ENCODE measurements around the gene SPATA13.

Gene SPATA13

GRCh38 chr13:24237356-24237755 is 76.8 kb downstream of the SPATA13 start:
- H4K20me1 ChIP-seq (ENCODE audit: insufficient read depth, low read length), result 0 out of 2 replicates have a peak, but pooled peaks cover 4% of the 10 kb centered on the region
- no peak overlapping the region for H3K4me3 ChIP-seq (ENCODE audit: low read depth in 1 of 2, low read length in 2 of 2)
- no peak overlapping the region for H3K4me2 ChIP-seq (ENCODE audit: insufficient read depth, low read length)
- no peaks in the 10 kb centered on the region for H3K79me2 ChIP-seq (ENCODE audit: insufficient read depth, low read length)
- TF ChIP-seq EZH2 (IDR thresholded peaks at IDR 0.05; ENCODE audit: borderline replicate concordance, low read depth, low read length, severe bottlenecking) (no peak), CTCF (IDR thresholded peaks at IDR 0.05; ENCODE audit: borderline replicate concordance, extremely low read depth, low read length, poor library complexity, severe bottlenecking) (no peak)
- no peaks in the 10 kb centered on the region for H3K36me3 ChIP-seq (ENCODE audit: insufficient read depth, low read length)
- H3K27ac ChIP-seq (ENCODE audit: low read length), result no peak overlapping the region
- DNase-seq, result no peak
- no peaks in the 10 kb centered on the region for H3K27me3 ChIP-seq (ENCODE audit: insufficient read depth, low read length, poor library complexity)
- H2AFZ ChIP-seq (ENCODE audit: low read depth, low read length), result no peak overlapping the region
- no peak for ATAC-seq (ENCODE audit: insufficient read depth, low read depth)
- no peaks in the 10 kb centered on the region for H3K4me1 ChIP-seq (ENCODE audit: insufficient read depth, low read length)
- no peaks in the 10 kb centered on the region for H3K9me3 ChIP-seq (ENCODE audit: insufficient read depth, low read length, severe bottlenecking)
- H3K9ac ChIP-seq (ENCODE audit: low read depth, low read length), result no peak overlapping the region

GRCh38 chr13:24241336-24241735 is 80.8 kb downstream of the SPATA13 start:
- ATAC-seq (ENCODE audit: insufficient read depth, low read depth) (no peak), DNase-seq (no peak)
- Histone ChIP-seq H3K27me3 (ENCODE audit: insufficient read depth, low read length, poor library complexity) (no peaks in the 10 kb centered on the region), H3K4me3 (ENCODE audit: low read depth in 1 of 2, low read length in 2 of 2) (no peak overlapping the region), H2AFZ (ENCODE audit: low read depth, low read length) (no peak overlapping the region), H3K9me3 (ENCODE audit: insufficient read depth, low read length, severe bottlenecking) (no peaks in the 10 kb centered on the region), H3K36me3 (ENCODE audit: insufficient read depth, low read length) (no peaks in the 10 kb centered on the region), H3K79me2 (ENCODE audit: insufficient read depth, low read length) (no peaks in the 10 kb centered on the region), H3K4me1 (ENCODE audit: insufficient read depth, low read length) (no peaks in the 10 kb centered on the region), H3K4me2 (ENCODE audit: insufficient read depth, low read length) (no peak overlapping the region), H4K20me1 (ENCODE audit: insufficient read depth, low read length) (0 out of 2 replicates have a peak, but pooled peaks cover 4% of the 10 kb centered on the region), H3K9ac (ENCODE audit: low read depth, low read length) (no peak overlapping the region), H3K27ac (ENCODE audit: low read length) (no peak overlapping the region)
- TF ChIP-seq EZH2 (IDR thresholded peaks at IDR 0.05; ENCODE audit: borderline replicate concordance, low read depth, low read length, severe bottlenecking) (no peak), CTCF (IDR thresholded peaks at IDR 0.05; ENCODE audit: borderline replicate concordance, extremely low read depth, low read length, poor library complexity, severe bottlenecking) (no peak)

- Histone ChIP-seq H4K20me1 (ENCODE audit: insufficient read depth, low read length) (0 out of 2 replicates have a peak, but pooled peaks cover 4% of the 10 kb centered on the region), H3K79me2 (ENCODE audit: insufficient read depth, low read length) (no peaks in the 10 kb centered on the region), H3K9ac (ENCODE audit: low read depth, low read length) (no peak overlapping the region), H3K27ac (ENCODE audit: low read length) (no peak overlapping the region), H3K36me3 (ENCODE audit: insufficient read depth, low read length) (no peaks in the 10 kb centered on the region), H3K4me2 (ENCODE audit: insufficient read depth, low read length) (no peak overlapping the region), H3K4me1 (ENCODE audit: insufficient read depth, low read length) (no peaks in the 10 kb centered on the region), H3K4me3 (ENCODE audit: low read depth in 1 of 2, low read length in 2 of 2) (no peak overlapping the region), H2AFZ (ENCODE audit: low read depth, low read length) (no peak overlapping the region), H3K27me3 (ENCODE audit: insufficient read depth, low read length, poor library complexity) (no peaks in the 10 kb centered on the region), H3K9me3 (ENCODE audit: insufficient read depth, low read length, severe bottlenecking) (no peaks in the 10 kb centered on the region)
- DNase-seq, result no peak
- TF ChIP-seq EZH2 (IDR thresholded peaks at IDR 0.05; ENCODE audit: borderline replicate concordance, low read depth, low read length, severe bottlenecking) (no peak), CTCF (IDR thresholded peaks at IDR 0.05; ENCODE audit: borderline replicate concordance, extremely low read depth, low read length, poor library complexity, severe bottlenecking) (no peak)
- ATAC-seq (ENCODE audit: insufficient read depth, low read depth), result no peak
Observed at GRCh38 chr13:24242100-24242499, 81.6 kb downstream of the SPATA13 start.

- no peak for DNase-seq
- Histone ChIP-seq H3K4me3 (ENCODE audit: low read depth in 1 of 2, low read length in 2 of 2) (no peak overlapping the region), H2AFZ (ENCODE audit: low read depth, low read length) (no peak overlapping the region), H3K4me1 (ENCODE audit: insufficient read depth, low read length) (no peaks in the 10 kb centered on the region), H3K27ac (ENCODE audit: low read length) (no peak overlapping the region), H3K9me3 (ENCODE audit: insufficient read depth, low read length, severe bottlenecking) (no peaks in the 10 kb centered on the region), H3K79me2 (ENCODE audit: insufficient read depth, low read length) (no peaks in the 10 kb centered on the region), H3K4me2 (ENCODE audit: insufficient read depth, low read length) (no peak overlapping the region), H3K9ac (ENCODE audit: low read depth, low read length) (no peak overlapping the region), H3K27me3 (ENCODE audit: insufficient read depth, low read length, poor library complexity) (no peaks in the 10 kb centered on the region), H4K20me1 (ENCODE audit: insufficient read depth, low read length) (0 out of 2 replicates have a peak, but pooled peaks cover 4% of the 10 kb centered on the region), H3K36me3 (ENCODE audit: insufficient read depth, low read length) (no peaks in the 10 kb centered on the region)
- ATAC-seq (ENCODE audit: insufficient read depth, low read depth), result no peak
- TF ChIP-seq EZH2 (IDR thresholded peaks at IDR 0.05; ENCODE audit: borderline replicate concordance, low read depth, low read length, severe bottlenecking), result no peak
- TF ChIP-seq CTCF (IDR thresholded peaks at IDR 0.05; ENCODE audit: borderline replicate concordance, extremely low read depth, low read length, poor library complexity, severe bottlenecking), result no peak
Observed at GRCh38 chr13:24243302-24243701, 82.8 kb downstream of the SPATA13 start.

Measured in DND-41 (cell line).